IMR-90 (cell line): ENCODE results near the gene SDHAF4. TPM values are rescaled to one million over a fixed set of nuclear protein-coding genes. Genes with fewer than 3 reads are reported as not detected.

ENCODE experiments used
- ATAC-seq: fragments of 200-7000 bp; cut with Tn5 transposase; 2 replicates; pipeline ENCODE4 v1.9.1; 2020; ENCODE audit warnings: low read depth, mild to moderate bottlenecking, moderate library complexity
- BruUV-seq: library from RNA; stranded (reverse); fragments of 400-500 nt; replicated peaks from 2 replicates; lab custom pipeline; 2021; lab: Mats Ljungman, UMichigan
- CTCF ChIA-PET: fragments of 300-600 bp; formaldehyde crosslinking; extraction: SDS; loops from one replicate; lab custom pipeline; 2021; ENCODE audit warnings: antibody characterized with exemption; lab: Yijun Ruan, JAX
- POLR2A ChIA-PET: fragments of 300-600 bp; sonication (Branson Sonifier 250); formaldehyde crosslinking; loops from one replicate; lab custom pipeline; 2022; ENCODE audit warnings: antibody characterized with exemption; ENCODE audit not compliant: unreplicated experiment; lab: Charles Lee
- DNase-seq: peaks from one replicate; pipeline ENCODE4 v3.0.0; 2013
- H2AFZ ChIP-seq: replicated peaks from 2 replicates; pipeline ENCODE3; 2013; ENCODE audit warnings: low read length, mild to moderate bottlenecking; ENCODE audit not compliant: poor library complexity
- H2AK5ac ChIP-seq: 2 replicates; pipeline ENCODE4 v1.6.1; 2013; ENCODE audit warnings: low read depth, low read length, inconsistent platforms
- H2AK9ac ChIP-seq: replicated peaks from 2 replicates; pipeline ENCODE3; 2013; ENCODE audit warnings: mild to moderate bottlenecking, low read depth, low read length, moderate library complexity; ENCODE audit not compliant: poor library complexity
- H2BK120ac ChIP-seq: 2 replicates; pipeline ENCODE4 v1.6.1; 2013; ENCODE audit warnings: low read depth, low read length, inconsistent platforms
- H2BK15ac ChIP-seq: 3 replicates; pipeline ENCODE4 v1.6.1; 2013; ENCODE audit warnings: low read depth, low read length, inconsistent platforms
- H2BK20ac ChIP-seq: 2 replicates; pipeline ENCODE4 v1.6.1; 2013; ENCODE audit warnings: low read depth, mild to moderate bottlenecking, inconsistent platforms, low read length, moderate library complexity
- H2BK5ac ChIP-seq: 2 replicates; pipeline ENCODE4 v1.6.1; 2013; ENCODE audit warnings: mild to moderate bottlenecking, low read depth, low read length, inconsistent platforms; ENCODE audit not compliant: poor library complexity, severe bottlenecking
- H3K14ac ChIP-seq: replicated peaks from 2 replicates; pipeline ENCODE4 v1.6.1; 2013; ENCODE audit warnings: low read depth, low read length, inconsistent platforms
- H3K18ac ChIP-seq: 2 replicates; pipeline ENCODE4 v1.6.1; 2013; ENCODE audit warnings: low read depth, low read length, control low read depth
- H3K23ac ChIP-seq: 2 replicates; pipeline ENCODE4 v1.6.1; 2013; ENCODE audit warnings: low read depth, low read length, inconsistent platforms
- H3K27ac ChIP-seq: 2 replicates; pipeline ENCODE4 v1.5.1; 2013; ENCODE audit warnings: mild to moderate bottlenecking, control low read depth, low read length; ENCODE audit not compliant: insufficient read depth
- H3K27me3 ChIP-seq: 2 replicates; pipeline ENCODE4 v1.6.1; 2013; ENCODE audit warnings: low read length; ENCODE audit not compliant: control insufficient read depth, insufficient read depth
- H3K36me3 ChIP-seq: 2 replicates; pipeline ENCODE4 v1.6.1; 2013; ENCODE audit warnings: low read length, mixed read lengths; ENCODE audit not compliant: control insufficient read depth, insufficient read depth
- H3K4ac ChIP-seq: 2 replicates; pipeline ENCODE4 v1.6.1; 2013; ENCODE audit warnings: low read depth, low read length, inconsistent platforms
- H3K4me1 ChIP-seq: 2 replicates; pipeline ENCODE4 v1.6.1; 2013; ENCODE audit warnings: low read length, mixed read lengths; ENCODE audit not compliant: control insufficient read depth, insufficient read depth
- H3K4me2 ChIP-seq: 2 replicates; pipeline ENCODE4 v1.6.1; 2013; ENCODE audit warnings: low read depth, mild to moderate bottlenecking, control low read depth, low read length, moderate library complexity
- H3K4me3 ChIP-seq: 2 replicates; pipeline ENCODE4 v1.5.1; 2013; ENCODE audit warnings: low read depth, mild to moderate bottlenecking, control low read depth, low read length, moderate library complexity; ENCODE audit not compliant: insufficient read depth
- H3K56ac ChIP-seq: 2 replicates; pipeline ENCODE4 v1.6.1; 2013; ENCODE audit warnings: low read length, inconsistent platforms; ENCODE audit not compliant: insufficient read depth; ENCODE audit errors: extremely low read depth
- H3K79me1 ChIP-seq, 2 experiments: 2 replicates each; pipeline ENCODE4 v1.6.1; 2013; ENCODE audit warnings: low read length in 2 of 2, inconsistent platforms in 1 of 2, low read depth in 1 of 2
- H3K9ac ChIP-seq: 2 replicates; pipeline ENCODE4 v1.6.1; 2013; ENCODE audit warnings: low read depth, low read length, control low read depth
- H3K9me1 ChIP-seq: 2 replicates; pipeline ENCODE4 v1.6.1; 2013; ENCODE audit warnings: low read length, inconsistent platforms; ENCODE audit not compliant: insufficient read depth
- H3K9me3 ChIP-seq: 2 replicates; pipeline ENCODE4 v1.6.1; 2013; ENCODE audit warnings: low read length; ENCODE audit not compliant: control insufficient read depth, insufficient read depth
- H4K20me1 ChIP-seq: 2 replicates; pipeline ENCODE4 v1.6.1; 2013; ENCODE audit warnings: low read length, inconsistent platforms; ENCODE audit not compliant: insufficient read depth
- H4K5ac ChIP-seq: 2 replicates; pipeline ENCODE4 v1.6.1; 2013; ENCODE audit warnings: mild to moderate bottlenecking, low read depth, low read length, control low read depth
- H4K8ac ChIP-seq, 2 experiments: 2 replicates each; pipeline ENCODE4 v1.6.1; 2013; ENCODE audit warnings: low read depth in 2 of 2, low read length in 2 of 2, control low read depth in 1 of 2, inconsistent platforms in 1 of 2
- H4K91ac ChIP-seq: 2 replicates; pipeline ENCODE4 v1.6.1; 2013; ENCODE audit warnings: low read depth, low read length, inconsistent platforms; ENCODE audit not compliant: insufficient read depth
- CHD1 ChIP-seq: IDR thresholded peaks from 2 replicates; pipeline ENCODE4 v1.6.1; 2012; ENCODE audit warnings: low read depth, low read length, improper control_type of control experiment
- FOS ChIP-seq: fragments of 150-350 bp; IDR thresholded peaks from 2 replicates; pipeline ENCODE4 v1.6.1; 2016; ENCODE audit warnings: low read depth, low read length
- WGBS, 2 experiments: methylation state at CpG; one replicate each; pipeline versions ENCODE4 v1.1.5 to v1.1.7; 2013; ENCODE audit warnings: missing lambda C conversion rate in 2 of 2; ENCODE audit not compliant: insufficient read length in 1 of 2; ENCODE audit errors: extremely low coverage in 2 of 2; 5-methylcytosine and 5-hydroxymethylcytosine counted together
- dilution Hi-C: fragments of 300-500 bp; cut with HindIII; formaldehyde crosslinking; loops from one replicate; pipeline ENCODE4 v1.14.3; 2018; ENCODE audit warnings: low sequenced_read_pairs; ENCODE audit not compliant: unreplicated experiment
- in situ Hi-C: fragments of 300-500 bp; cut with MboI; formaldehyde crosslinking; loops from 3 replicates; pipeline ENCODE4 v1.14.3; 2019; ENCODE audit warnings: low sequenced_read_pairs, inconsistent platforms, mixed read lengths
- intact Hi-C: fragments of 100-400 bp; cut with micrococcal nuclease; formaldehyde crosslinking; loops from 2 replicates; pipeline ENCODE4 v1.10.0; 2022
- polyA plus RNA-seq, 3 experiments: library from polyadenylated mRNA; depleted of rRNA; stranded (reverse); fragments of >200 nt; gene quantifications; 2 replicates each; pipeline ENCODE4 v1.2.3, GENCODE V29; 2012; ENCODE audit warnings: low replicate concordance in 1 of 3
- total RNA-seq: library from RNA; depleted of rRNA; stranded (reverse); fragments of >200 nt; gene quantifications from 2 replicates; pipeline ENCODE4 v1.2.3, GENCODE V29; 2012
- TF ChIP-seq, protein P1 (sequence below): conservative IDR thresholded peaks from 2 replicates; pipeline ENCODE4 v1.5.1; 2012; ENCODE audit warnings: mild to moderate bottlenecking, low read depth, low read length, improper control_type of control experiment

Gene SDHAF4
- total and polyA plus RNA-seq, 2 of the 4 experiments (the other 2 are of a cell fraction), result 1.6 to 4.4 TPM

DNA sequence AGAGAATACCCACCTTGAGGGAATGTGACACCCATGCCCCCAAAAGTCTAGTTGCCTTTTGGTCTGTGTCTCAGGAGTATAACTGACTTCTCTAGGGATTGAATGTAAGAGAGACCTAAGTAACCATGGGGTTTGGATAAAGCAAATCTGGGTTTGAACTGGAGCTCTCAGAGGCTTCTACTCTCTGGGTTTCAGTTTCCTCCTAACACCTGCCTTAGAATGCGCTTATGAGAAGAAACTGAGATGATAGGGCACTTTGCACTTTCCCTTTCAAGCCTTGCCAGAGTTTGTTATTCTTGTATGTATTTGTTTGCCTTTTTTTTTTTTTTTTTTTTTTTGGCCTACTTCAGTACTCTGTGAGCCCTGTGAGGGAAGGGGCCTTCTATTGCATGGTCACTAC is 19.4 kb downstream of the SDHAF4 start:
- WGBS, 2 experiments, result no CpG with 5 or more reads among the region's 1 CpG
- no peak for ATAC-seq

More for the DNA sequence above, 19.4 kb downstream of the SDHAF4 start:
- no peak overlapping the region for H2AK9ac ChIP-seq
- H4K8ac ChIP-seq, result no peak overlapping the region
- H3K4me2 ChIP-seq, result no peak overlapping the region
- H3K4me3 ChIP-seq, result no peak overlapping the region
- BruUV-seq, result no TSS peak
- H2BK15ac ChIP-seq, result no peak overlapping the region
- no peak overlapping the region for H3K23ac ChIP-seq
- H3K79me1 ChIP-seq, result no peaks in the 10 kb centered on the region
- in situ Hi-C loops, result no loop called here
- H3K56ac ChIP-seq, result no peak overlapping the region
- H3K36me3 ChIP-seq, result 0 out of 2 replicates have a peak, but pooled peaks cover 1% of the 10 kb centered on the region
- H3K9ac ChIP-seq, result no peak overlapping the region
- no peak overlapping the region for H4K91ac ChIP-seq
- H3K9me1 ChIP-seq, result 0 out of 2 replicates have a peak, but pooled peaks cover 4% of the 10 kb centered on the region
- H4K20me1 ChIP-seq, result no peaks in the 10 kb centered on the region
- H3K18ac ChIP-seq, result no peak overlapping the region
- no peak overlapping the region for H2AFZ ChIP-seq
- H3K4ac ChIP-seq, result no peak overlapping the region
- intact Hi-C loops, result no loop called here
- no peaks in the 10 kb centered on the region for H3K4me1 ChIP-seq
- no peak overlapping the region for H4K5ac ChIP-seq
- H3K27me3 ChIP-seq, result no peaks in the 10 kb centered on the region
- H3K27ac ChIP-seq, result no peak overlapping the region
- POLR2A ChIA-PET, result no interaction called here
- CTCF ChIA-PET, result no interaction called here
- H2BK5ac ChIP-seq, result no peak overlapping the region
- no peak for DNase-seq
- dilution Hi-C loops, result no loop called here
- TF ChIP-seq FOS (no peak), CHD1 (no peak)
- TF ChIP-seq, protein P1, sequence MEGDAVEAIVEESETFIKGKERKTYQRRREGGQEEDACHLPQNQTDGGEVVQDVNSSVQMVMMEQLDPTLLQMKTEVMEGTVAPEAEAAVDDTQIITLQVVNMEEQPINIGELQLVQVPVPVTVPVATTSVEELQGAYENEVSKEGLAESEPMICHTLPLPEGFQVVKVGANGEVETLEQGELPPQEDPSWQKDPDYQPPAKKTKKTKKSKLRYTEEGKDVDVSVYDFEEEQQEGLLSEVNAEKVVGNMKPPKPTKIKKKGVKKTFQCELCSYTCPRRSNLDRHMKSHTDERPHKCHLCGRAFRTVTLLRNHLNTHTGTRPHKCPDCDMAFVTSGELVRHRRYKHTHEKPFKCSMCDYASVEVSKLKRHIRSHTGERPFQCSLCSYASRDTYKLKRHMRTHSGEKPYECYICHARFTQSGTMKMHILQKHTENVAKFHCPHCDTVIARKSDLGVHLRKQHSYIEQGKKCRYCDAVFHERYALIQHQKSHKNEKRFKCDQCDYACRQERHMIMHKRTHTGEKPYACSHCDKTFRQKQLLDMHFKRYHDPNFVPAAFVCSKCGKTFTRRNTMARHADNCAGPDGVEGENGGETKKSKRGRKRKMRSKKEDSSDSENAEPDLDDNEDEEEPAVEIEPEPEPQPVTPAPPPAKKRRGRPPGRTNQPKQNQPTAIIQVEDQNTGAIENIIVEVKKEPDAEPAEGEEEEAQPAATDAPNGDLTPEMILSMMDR, result no peak
- H2BK120ac ChIP-seq, result no peak overlapping the region
- H2BK20ac ChIP-seq, result no peak overlapping the region
- no peaks in the 10 kb centered on the region for H3K9me3 ChIP-seq
- H3K14ac ChIP-seq, result no peak overlapping the region
- no peak overlapping the region for H2AK5ac ChIP-seq
